ENCODE results near the gene CLEC18B.

DNA sequence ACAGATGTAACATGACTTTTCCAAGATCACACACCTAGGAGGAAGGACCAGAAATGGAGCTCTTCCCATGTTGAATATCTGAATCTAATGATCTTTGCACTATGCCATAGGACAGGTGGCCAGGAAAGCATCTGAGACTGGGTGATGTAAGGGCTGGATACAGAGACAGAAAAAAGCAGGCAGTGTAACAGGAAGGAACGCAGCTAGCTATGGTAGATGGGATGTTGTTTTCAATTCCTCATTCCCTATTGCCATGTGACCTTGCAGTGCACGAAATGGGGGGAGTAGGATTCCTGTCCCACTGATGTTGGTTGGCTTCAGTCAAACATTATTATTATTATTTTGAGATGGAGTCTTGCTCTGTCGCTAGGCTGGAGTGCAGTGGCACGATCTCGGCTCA, 48.9 kb downstream of the CLEC18B start:
- TF ChIP-seq CTCF (conservative IDR thresholded peaks at IDR 0.05; ENCODE audit: low read depth, low read length): no peak
- TF ChIP-seq RAD21 (IDR thresholded peaks at IDR 0.05; ENCODE audit: low read length): no peak
- TF ChIP-seq RCOR1 (IDR thresholded peaks at IDR 0.05; ENCODE audit: insufficient replicate concordance, low read length): no peak
- no peak for TF ChIP-seq CEBPB (IDR thresholded peaks at IDR 0.05; ENCODE audit: low read depth, low read length)
- no peak for TF ChIP-seq POLR2A (IDR thresholded peaks at IDR 0.05; ENCODE audit: low read depth, low read length)
- TF ChIP-seq MAZ (IDR thresholded peaks at IDR 0.05; ENCODE audit: borderline replicate concordance, low read depth, low read length): no peak
- TF ChIP-seq FOS (IDR thresholded peaks at IDR 0.05; ENCODE audit: low read depth, low read length): no peak
- no peak for TF ChIP-seq RFX5 (IDR thresholded peaks at IDR 0.05; ENCODE audit: low read depth, low read length)
- TF ChIP-seq MAFK (IDR thresholded peaks at IDR 0.05; ENCODE audit: low read depth, low read length): no peak
- no peak for TF ChIP-seq CHD1 (IDR thresholded peaks at IDR 0.05; ENCODE audit: low read depth, low read length)
- no peak for TF ChIP-seq SMC3 (IDR thresholded peaks at IDR 0.05; ENCODE audit: low read depth, low read length)
- TF ChIP-seq, protein P1, sequence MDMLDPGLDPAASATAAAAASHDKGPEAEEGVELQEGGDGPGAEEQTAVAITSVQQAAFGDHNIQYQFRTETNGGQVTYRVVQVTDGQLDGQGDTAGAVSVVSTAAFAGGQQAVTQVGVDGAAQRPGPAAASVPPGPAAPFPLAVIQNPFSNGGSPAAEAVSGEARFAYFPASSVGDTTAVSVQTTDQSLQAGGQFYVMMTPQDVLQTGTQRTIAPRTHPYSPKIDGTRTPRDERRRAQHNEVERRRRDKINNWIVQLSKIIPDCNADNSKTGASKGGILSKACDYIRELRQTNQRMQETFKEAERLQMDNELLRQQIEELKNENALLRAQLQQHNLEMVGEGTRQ (IDR thresholded peaks at IDR 0.05; ENCODE audit: low read depth, low read length): no peak
- no peak for TF ChIP-seq MXI1 (IDR thresholded peaks at IDR 0.05; ENCODE audit: borderline replicate concordance, low read depth, low read length)

Data from IMR-90 (cell line).